Effector CD4-positive, alpha-beta T cell (primary cell): ENCODE measurements around the gene FUBP3.

Experiments used
- DNase-seq: peaks from one replicate; pipeline ENCODE4 v3.0.0-alpha.2; 2020

Gene FUBP3

GRCh38 chr9:130687615-130688014 lies 108.2 kb downstream of the FUBP3 start:
- no peak for DNase-seq
